ENCODE measurements around the gene HSD17B13. TPM values are rescaled to one million over a fixed set of nuclear protein-coding genes. Genes with fewer than 3 reads are reported as not detected.
A peak's percentile ranks its signal among the peaks of the same experiment; 100 is the strongest.
"Not testable (repeated sequence)": the region's sequence is repeated elsewhere in the genome, so short reads cannot be mapped to it uniquely, and the experiment has no call there.

Gene HSD17B13
- polyA plus RNA-seq, 1 donor from 2014 or later: not detected

- no peaks in the 10 kb centered on the region for H3K27me3 Mint-ChIP-seq
- H3K4me1 Mint-ChIP-seq: peaks cover 0 to 2% (median 0%) of the 10 kb centered on the region in 3 donors
- H3K36me3 Mint-ChIP-seq: peaks cover 35% of the 10 kb centered on the region
- peaks cover 4 to 14% (median 12%) of the 10 kb centered on the region in 3 donors for H3K9me3 Mint-ChIP-seq
- no peak overlapping the region for H3K27ac Mint-ChIP-seq
- no peak overlapping the region for H3K4me3 Mint-ChIP-seq
Observed at GRCh38 chr4:87337361-87337760, 14.7 kb upstream of the HSD17B13 start.

- Mint-ChIP-seq H3K4me3 (peak overlapping the region in 1 of 4 donors; percentile 39), H3K27ac (no peak overlapping the region), H3K9me3 (peaks cover 7 to 32% (median 30%) of the 10 kb centered on the region in 3 donors), H3K27me3 (no peaks in the 10 kb centered on the region), H3K4me1 (no peaks in the 10 kb centered on the region), H3K36me3 (peaks cover 20% of the 10 kb centered on the region)
Observed at GRCh38 chr4:87333267-87333666, 10.6 kb upstream of the HSD17B13 start.

- Mint-ChIP-seq H3K27me3 (no peaks in the 10 kb centered on the region), H3K9me3 (peaks cover 7 to 32% (median 31%) of the 10 kb centered on the region in 3 donors), H3K36me3 (peaks cover 15% of the 10 kb centered on the region)
Observed at GRCh38 chr4:87330761-87331160, 8.1 kb upstream of the HSD17B13 start.

DNA sequence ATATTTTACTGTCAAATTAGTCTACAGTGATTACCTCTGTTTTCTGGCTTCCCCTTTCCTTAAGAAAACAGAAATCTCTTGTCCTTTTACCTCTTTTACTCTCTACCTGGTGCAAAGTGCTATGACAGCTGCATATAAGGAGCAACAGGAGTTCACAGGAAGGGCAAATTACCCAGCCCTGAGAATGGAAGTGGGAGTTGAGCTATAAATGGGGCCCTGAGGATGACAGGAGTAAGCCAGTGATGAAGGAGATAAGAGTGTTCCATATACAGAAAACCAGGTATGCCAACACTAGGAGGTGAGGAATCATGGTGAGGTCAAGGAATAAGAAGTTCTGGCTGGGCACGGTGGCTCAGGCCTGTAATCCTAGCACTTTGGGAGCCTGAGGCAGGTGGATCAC is 4.5 kb upstream of the HSD17B13 start:
- Mint-ChIP-seq H3K27me3 (no peaks in the 10 kb centered on the region), H3K4me1 (no peaks in the 10 kb centered on the region), H3K36me3 (peaks cover 7% of the 10 kb centered on the region), H3K27ac (no peak overlapping the region), H3K4me3 (no peak overlapping the region), H3K9me3 (peaks cover 4 to 18% (median 17%) of the 10 kb centered on the region in 3 donors)

More at GRCh38 chr4:87330761-87331160, 8.1 kb upstream of the HSD17B13 start:
- Mint-ChIP-seq H3K4me1 (no peaks in the 10 kb centered on the region), H3K27ac (peak overlapping the region in 1 of 3 donors; percentile 65), H3K4me3 (peak overlapping the region in 2 of 4 donors; percentile 18 to 49)

GRCh38 chr4:87326460-87326859 is 3.8 kb upstream of the HSD17B13 start:
- H3K27me3 Mint-ChIP-seq: no peaks in the 10 kb centered on the region
- H3K27ac Mint-ChIP-seq: no peak overlapping the region
- H3K4me3 Mint-ChIP-seq: no peak overlapping the region
- H3K4me1 Mint-ChIP-seq: no peaks in the 10 kb centered on the region
- H3K36me3 Mint-ChIP-seq: peaks cover 6% of the 10 kb centered on the region
- peaks cover 4 to 14% (median 13%) of the 10 kb centered on the region in 3 donors for H3K9me3 Mint-ChIP-seq

- Mint-ChIP-seq H3K9me3 (no peaks in the 10 kb centered on the region), H3K36me3 (no peaks in the 10 kb centered on the region), H3K4me3 (no peak overlapping the region), H3K27ac (no peak overlapping the region), H3K27me3 (no peaks in the 10 kb centered on the region), H3K4me1 (no peaks in the 10 kb centered on the region)
Observed at GRCh38 chr4:87321888-87322287, 794 bp downstream of the HSD17B13 start.

DNA sequence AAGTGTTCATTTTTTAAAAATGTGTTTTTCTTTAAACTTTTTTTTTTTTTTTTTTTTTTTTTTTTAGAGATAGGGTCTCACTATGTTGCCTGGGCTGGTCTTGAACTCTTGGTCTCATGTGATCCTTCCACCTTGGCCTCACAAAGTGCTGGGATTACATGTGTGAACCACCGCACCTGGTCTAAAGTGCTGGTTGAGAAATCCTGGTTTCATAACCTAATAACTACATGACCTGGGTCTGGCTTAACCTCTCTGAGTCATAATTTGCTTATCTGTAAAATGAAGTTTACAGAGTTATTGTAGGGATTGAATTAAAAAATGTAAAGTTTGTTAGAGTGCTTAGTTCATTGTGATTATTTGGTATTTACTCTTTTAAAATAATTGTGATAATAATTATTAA is 5.2 kb downstream of the HSD17B13 start:
- Mint-ChIP-seq H3K9me3 (no peaks in the 10 kb centered on the region), H3K27me3 (no peaks in the 10 kb centered on the region), H3K4me1 (no peaks in the 10 kb centered on the region), H3K36me3 (no peaks in the 10 kb centered on the region), H3K4me3 (no peak overlapping the region), H3K27ac (no peak overlapping the region)

GRCh38 chr4:87316961-87317360 is 5.7 kb downstream of the HSD17B13 start:
- Mint-ChIP-seq H3K9me3 (no peaks in the 10 kb centered on the region), H3K27ac (no peak overlapping the region), H3K4me1 (no peaks in the 10 kb centered on the region), H3K4me3 (no peak overlapping the region), H3K27me3 (no peaks in the 10 kb centered on the region), H3K36me3 (no peaks in the 10 kb centered on the region)

GRCh38 chr4:87315000-87315399 is 7.7 kb downstream of the HSD17B13 start:
- not testable (repeated sequence) for H3K27ac Mint-ChIP-seq, H3K36me3 Mint-ChIP-seq, H3K4me1 Mint-ChIP-seq, H3K4me3 Mint-ChIP-seq, H3K9me3 Mint-ChIP-seq, H3K27me3 Mint-ChIP-seq

DNA sequence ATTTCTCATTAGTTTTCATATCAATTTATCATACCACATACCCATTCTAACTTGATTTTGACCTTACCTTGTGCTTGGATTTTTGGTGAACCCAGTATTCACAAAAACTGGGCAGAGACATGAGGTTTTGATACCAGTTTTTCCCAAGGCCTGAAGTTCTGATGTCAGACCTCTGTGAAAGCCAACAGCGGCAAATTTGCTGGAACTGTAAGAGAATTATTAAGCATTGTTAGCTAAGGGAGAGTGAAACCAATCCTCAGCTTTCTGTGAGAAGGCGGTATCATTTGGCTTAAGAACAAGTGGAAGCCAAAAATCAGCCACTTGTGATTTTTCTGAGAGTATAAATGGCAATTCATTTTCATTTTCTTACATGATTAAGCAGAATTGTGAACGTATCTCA is 8.9 kb downstream of the HSD17B13 start:
- Mint-ChIP-seq H3K9me3 (no peaks in the 10 kb centered on the region), H3K4me3 (no peak overlapping the region), H3K27me3 (no peaks in the 10 kb centered on the region), H3K27ac (no peak overlapping the region), H3K36me3 (peaks cover 2% of the 10 kb centered on the region), H3K4me1 (no peaks in the 10 kb centered on the region)

DNA sequence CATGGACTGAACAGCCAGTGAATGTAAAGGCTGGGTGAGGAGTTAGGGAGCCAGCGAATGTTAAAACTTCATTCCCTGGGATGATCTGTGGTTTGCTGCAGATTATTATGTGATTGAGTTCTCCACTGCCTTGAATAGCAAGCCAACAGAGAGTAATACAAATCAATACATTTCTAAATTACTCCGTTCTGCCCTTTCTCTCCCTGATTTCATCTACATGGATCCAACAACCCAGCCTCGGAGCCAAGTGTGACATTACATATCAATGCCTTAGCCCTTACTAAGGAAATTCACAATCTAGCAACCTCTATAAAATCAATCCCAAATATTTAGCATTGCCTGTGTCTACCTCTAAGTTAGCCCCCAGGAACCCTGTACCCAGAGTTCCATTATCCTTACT is 11.0 kb downstream of the HSD17B13 start:
- Mint-ChIP-seq H3K4me3 (no peak overlapping the region), H3K36me3 (peaks cover 3% of the 10 kb centered on the region), H3K27me3 (no peaks in the 10 kb centered on the region), H3K27ac (no peak overlapping the region), H3K9me3 (no peaks in the 10 kb centered on the region), H3K4me1 (no peaks in the 10 kb centered on the region)

DNA sequence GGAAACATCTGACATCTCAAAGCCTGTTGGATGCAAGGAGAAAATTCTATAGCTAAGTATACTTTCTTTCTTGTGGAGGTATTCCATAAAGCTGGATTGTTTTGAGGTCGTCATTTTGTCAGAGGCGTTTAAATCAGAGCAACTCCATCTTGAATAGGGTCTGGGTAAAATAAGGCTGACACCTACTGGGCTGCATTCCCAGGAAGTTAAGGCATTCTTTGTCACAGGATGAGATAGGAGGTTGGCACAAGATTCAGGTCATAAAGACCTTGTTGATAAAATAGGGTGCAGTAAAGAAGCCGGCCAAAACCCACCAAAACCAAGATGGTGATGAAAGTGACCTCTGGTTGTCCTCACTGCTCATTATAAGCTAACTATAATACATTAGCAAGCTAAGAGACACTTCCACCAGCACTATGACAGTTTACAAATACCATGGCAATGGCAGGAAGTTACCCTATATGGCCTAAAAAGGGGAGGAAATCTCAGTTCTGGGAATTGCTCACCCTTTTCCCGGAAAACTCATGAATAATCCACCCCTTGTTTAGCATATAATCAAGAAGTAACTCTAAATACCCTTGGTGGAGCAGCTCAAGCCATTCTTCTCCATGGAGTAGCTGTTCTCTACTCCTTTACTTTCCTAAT is 11.9 kb downstream of the HSD17B13 start:
- no peak overlapping the region for H3K27ac Mint-ChIP-seq
- peaks cover 7% of the 10 kb centered on the region for H3K36me3 Mint-ChIP-seq
- H3K27me3 Mint-ChIP-seq: no peaks in the 10 kb centered on the region
- no peaks in the 10 kb centered on the region for H3K9me3 Mint-ChIP-seq
- peaks cover 0 to 1% (median 0%) of the 10 kb centered on the region in 3 donors for H3K4me1 Mint-ChIP-seq
- H3K4me3 Mint-ChIP-seq: peak overlapping the region in 1 of 4 donors; percentile 24

- Mint-ChIP-seq H3K4me1 (peaks cover 0 to 1% (median 0%) of the 10 kb centered on the region in 3 donors), H3K4me3 (no peak overlapping the region), H3K27ac (no peak overlapping the region), H3K27me3 (no peaks in the 10 kb centered on the region), H3K9me3 (peaks cover 0 to 2% (median 0%) of the 10 kb centered on the region in 3 donors), H3K36me3 (peaks cover 7% of the 10 kb centered on the region)
Observed at GRCh38 chr4:87309625-87310024, 13.1 kb downstream of the HSD17B13 start.

- Mint-ChIP-seq H3K27ac (no peak overlapping the region), H3K9me3 (peaks cover 0 to 2% (median 0%) of the 10 kb centered on the region in 3 donors)
Observed at GRCh38 chr4:87306056-87306455, 16.6 kb downstream of the HSD17B13 start.

DNA sequence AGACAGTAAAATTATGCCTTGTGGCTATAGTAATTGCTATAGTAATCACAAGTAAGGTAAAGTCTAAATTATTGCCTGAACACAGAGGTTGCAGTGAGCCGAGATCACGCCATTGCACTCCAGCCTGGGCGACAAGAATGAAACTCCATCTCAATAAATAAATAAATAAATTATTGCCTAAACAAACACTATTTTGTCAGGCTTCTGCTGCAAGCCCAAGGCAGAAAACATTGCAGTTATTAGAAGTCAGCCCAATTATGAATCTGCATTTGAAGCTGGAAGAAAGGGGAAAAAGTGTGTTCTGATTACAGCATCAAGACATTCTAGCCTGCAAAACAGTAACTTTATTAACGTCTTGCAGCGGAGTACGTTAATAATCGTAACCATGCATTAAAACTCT is 17.1 kb downstream of the HSD17B13 start:
- Mint-ChIP-seq H3K36me3 (peaks cover 7% of the 10 kb centered on the region), H3K4me3 (no peak overlapping the region), H3K9me3 (peaks cover 0 to 2% (median 0%) of the 10 kb centered on the region in 3 donors), H3K4me1 (peaks cover 0 to 1% (median 0%) of the 10 kb centered on the region in 3 donors), H3K27ac (no peak overlapping the region), H3K27me3 (peaks cover 4% of the 10 kb centered on the region)

More at GRCh38 chr4:87306056-87306455, 16.6 kb downstream of the HSD17B13 start:
- peaks cover under 1% of the 10 kb centered on the region for H3K27me3 Mint-ChIP-seq
- H3K36me3 Mint-ChIP-seq: peaks cover 7% of the 10 kb centered on the region
- peaks cover 0 to 1% (median 0%) of the 10 kb centered on the region in 3 donors for H3K4me1 Mint-ChIP-seq
- H3K4me3 Mint-ChIP-seq: no peak overlapping the region
